Thyroid gland (tissue), 4 donors: ENCODE results near the gene SPATS2L. TPM values are rescaled to one million over a fixed set of nuclear protein-coding genes. Genes with fewer than 3 reads are reported as not detected.

Experiments used
- DNase-seq, 2 donors: peaks; one replicate each; pipeline ENCODE4 v3.0.0-alpha.2; 2019
- H3K27ac ChIP-seq, 3 donors: fragments of 200-600 bp; sonication (generic); 1 replicate in 2 of 3; 2 replicates in 1 of 3; pipeline ENCODE4 v1.5.1; 2016 to 2019; ENCODE audit warnings: mild to moderate bottlenecking in 1 of 3, moderate library complexity in 1 of 3
- H3K27me3 ChIP-seq: fragments of 200-600 bp; sonication (generic); one replicate; pipeline ENCODE4 v1.5.1; 2019
- H3K36me3 ChIP-seq, 2 donors: fragments of 200-600 bp; sonication (generic); one replicate each; pipeline ENCODE4 v1.5.1; 2016 to 2019
- H3K4me1 ChIP-seq, 2 donors: fragments of 200-600 bp; sonication (generic); one replicate each; pipeline ENCODE4 v1.5.1; 2017 to 2019
- H3K4me3 ChIP-seq, 3 donors: fragments of 200-600 bp; sonication (generic); replicated peaks in 1 of 3; 1 replicate in 2 of 3; 2 replicates in 1 of 3; pipeline ENCODE4 v1.5.1; 2016; ENCODE audit warnings: mild to moderate bottlenecking in 1 of 3
- H3K9me3 ChIP-seq: fragments of 200-600 bp; sonication (generic); one replicate; pipeline ENCODE4 v1.5.1; 2017
- POLR2A ChIP-seq, 2 donors: fragments of 450-650 bp; IDR thresholded peaks; one replicate each; pipeline ENCODE4 v1.6.1; 2017; ENCODE audit warnings: antibody characterized with exemption in 2 of 2, mild to moderate bottlenecking in 2 of 2, moderate library complexity in 1 of 2
- WGBS, 2 donors: methylation state at CpG; one replicate each; pipeline ENCODE4 v1.1.5; 2017; 5-methylcytosine and 5-hydroxymethylcytosine counted together
- intact Hi-C: fragments of 100-400 bp; cut with DNase I; formaldehyde crosslinking; loops from one replicate; pipeline ENCODE4 v1.15.1; 2023
- total RNA-seq, 4 donors: library from RNA; depleted of rRNA; stranded (reverse); fragments of >200 nt; gene quantifications; one replicate each; pipeline ENCODE4 v1.2.3, GENCODE V29; 2016
- TF ChIP-seq, protein P1 (sequence below), 6 experiments: fragments of 200-600 bp in 3 of 6; fragments of 450-650 bp in 3 of 6; sonication (generic) in 3 of 6; IDR thresholded peaks; one replicate each; pipeline ENCODE4 v1.5.1; 2016 to 2019; ENCODE audit warnings: antibody characterized with exemption in 6 of 6, mild to moderate bottlenecking in 2 of 6, inconsistent platforms in 1 of 6, moderate library complexity in 1 of 6

Gene SPATS2L
- total RNA-seq, 4 donors from 2014 or later, result 41.7 to 101 (median 73.3) TPM

- DNase-seq, result no peak
Observed at GRCh38 chr2:200356857-200357384, 50.4 kb downstream of the SPATS2L start.

GRCh38 chr2:200357845-200358244 is 51.4 kb downstream of the SPATS2L start:
- H3K27ac ChIP-seq, result no peak overlapping the region
- intact Hi-C loops, result no loop called here

More at GRCh38 chr2:200356857-200357384, 50.4 kb downstream of the SPATS2L start:
- 48 to 61% methylated on average over 1 of the region's 1 CpG for WGBS, 2 donors
- Histone ChIP-seq H3K4me3 (no peak overlapping the region), H3K36me3 (no peaks in the 10 kb centered on the region), H3K27me3 (no peaks in the 10 kb centered on the region), H3K9me3 (no peaks in the 10 kb centered on the region), H3K4me1 (peaks cover 11 to 22% of the 10 kb centered on the region in 2 donors), H3K27ac (no peak overlapping the region)
- TF ChIP-seq, protein P1, sequence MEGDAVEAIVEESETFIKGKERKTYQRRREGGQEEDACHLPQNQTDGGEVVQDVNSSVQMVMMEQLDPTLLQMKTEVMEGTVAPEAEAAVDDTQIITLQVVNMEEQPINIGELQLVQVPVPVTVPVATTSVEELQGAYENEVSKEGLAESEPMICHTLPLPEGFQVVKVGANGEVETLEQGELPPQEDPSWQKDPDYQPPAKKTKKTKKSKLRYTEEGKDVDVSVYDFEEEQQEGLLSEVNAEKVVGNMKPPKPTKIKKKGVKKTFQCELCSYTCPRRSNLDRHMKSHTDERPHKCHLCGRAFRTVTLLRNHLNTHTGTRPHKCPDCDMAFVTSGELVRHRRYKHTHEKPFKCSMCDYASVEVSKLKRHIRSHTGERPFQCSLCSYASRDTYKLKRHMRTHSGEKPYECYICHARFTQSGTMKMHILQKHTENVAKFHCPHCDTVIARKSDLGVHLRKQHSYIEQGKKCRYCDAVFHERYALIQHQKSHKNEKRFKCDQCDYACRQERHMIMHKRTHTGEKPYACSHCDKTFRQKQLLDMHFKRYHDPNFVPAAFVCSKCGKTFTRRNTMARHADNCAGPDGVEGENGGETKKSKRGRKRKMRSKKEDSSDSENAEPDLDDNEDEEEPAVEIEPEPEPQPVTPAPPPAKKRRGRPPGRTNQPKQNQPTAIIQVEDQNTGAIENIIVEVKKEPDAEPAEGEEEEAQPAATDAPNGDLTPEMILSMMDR (IDR thresholded peaks at IDR 0.05), result no peak
- intact Hi-C loops, result no loop called here

DNA sequence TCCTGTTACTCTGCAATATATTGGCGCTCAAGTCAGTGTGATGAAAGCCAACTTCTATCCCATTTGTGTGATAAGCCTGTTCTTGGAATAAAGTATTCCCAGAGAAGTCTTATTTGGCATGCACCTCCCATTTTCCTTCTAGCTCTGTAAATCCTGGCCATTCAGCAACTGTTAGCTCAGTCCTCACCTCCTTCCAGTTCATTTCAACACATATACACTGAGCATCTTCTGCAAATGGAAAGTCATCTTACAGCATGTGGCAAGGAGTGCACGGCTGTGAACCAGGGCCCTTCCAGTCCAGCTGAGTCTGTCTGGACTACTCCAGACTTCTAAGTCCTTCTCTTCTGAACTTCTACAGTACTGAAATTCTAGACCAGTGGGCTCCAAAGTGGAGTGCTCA is 53.1 kb downstream of the SPATS2L start:
- H3K27me3 ChIP-seq, result no peaks in the 10 kb centered on the region
- H3K4me3 ChIP-seq, result no peak overlapping the region
- no peak overlapping the region for H3K27ac ChIP-seq
- TF ChIP-seq, protein P1 (IDR thresholded peaks at IDR 0.05), result no peak
- TF ChIP-seq POLR2A (IDR thresholded peaks at IDR 0.05), result no peak
- H3K36me3 ChIP-seq, result no peaks in the 10 kb centered on the region
- no peak for DNase-seq
- 77 to 94% methylated on average over 2 of the region's 2 CpGs for WGBS, 2 donors
- H3K9me3 ChIP-seq, result no peaks in the 10 kb centered on the region
- intact Hi-C loops, result no loop called here
- peaks cover 7 to 13% of the 10 kb centered on the region in 2 donors for H3K4me1 ChIP-seq

More at GRCh38 chr2:200357845-200358244, 51.4 kb downstream of the SPATS2L start:
- no peak overlapping the region for H3K4me3 ChIP-seq
- peaks cover 4 to 14% of the 10 kb centered on the region in 2 donors for H3K4me1 ChIP-seq
- no peaks in the 10 kb centered on the region for H3K27me3 ChIP-seq
- WGBS, 2 donors, result 80 to 87% methylated on average over 3 of the region's 3 CpGs
- DNase-seq, result no peak
- TF ChIP-seq POLR2A (IDR thresholded peaks at IDR 0.05), result no peak
- TF ChIP-seq, protein P1 (IDR thresholded peaks at IDR 0.05), result no peak
- no peaks in the 10 kb centered on the region for H3K36me3 ChIP-seq
- no peaks in the 10 kb centered on the region for H3K9me3 ChIP-seq

DNA sequence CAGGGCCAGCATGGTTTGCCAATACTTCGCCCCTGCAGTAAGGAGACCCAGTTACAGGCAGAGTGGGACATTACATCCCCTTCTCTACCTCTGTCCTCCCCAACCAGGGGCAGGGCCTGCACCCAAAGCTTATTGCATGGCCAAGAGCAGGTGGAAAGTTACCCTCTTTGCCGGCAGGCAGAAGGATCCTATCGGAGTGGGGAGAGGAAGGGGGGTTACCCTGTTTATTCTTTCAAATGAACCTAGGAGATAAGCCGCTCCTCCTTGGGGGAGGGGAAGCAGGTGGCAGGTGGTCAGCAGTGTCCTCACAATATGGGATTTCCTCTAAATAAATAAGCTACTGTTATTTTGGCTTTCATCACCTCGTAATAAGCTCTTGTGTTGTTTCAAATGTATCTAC is 53.9 kb downstream of the SPATS2L start:
- intact Hi-C loops, result no loop called here
- WGBS, 2 donors, result 91 to 96% methylated on average over 5 of the region's 5 CpGs

More for the DNA sequence above, 53.9 kb downstream of the SPATS2L start:
- DNase-seq, result no peak
- no peaks in the 10 kb centered on the region for H3K9me3 ChIP-seq
- no peak for TF ChIP-seq POLR2A (IDR thresholded peaks at IDR 0.05)
- TF ChIP-seq, protein P1 (IDR thresholded peaks at IDR 0.05), result no peak
- H3K27me3 ChIP-seq, result no peaks in the 10 kb centered on the region
- H3K27ac ChIP-seq, result no peak overlapping the region
- no peaks in the 10 kb centered on the region for H3K36me3 ChIP-seq
- no peak overlapping the region for H3K4me3 ChIP-seq
- H3K4me1 ChIP-seq, result peaks cover 12 to 20% of the 10 kb centered on the region in 2 donors
